ENCODE results near the gene TMEM128.

Gene TMEM128

GRCh38 chr4:4248029-4248884, at the start of gene TMEM128:
Gene TMEM128, minus strand, starts transcription at chr4:4248223. Its CDS starts 21 bp downstream, at chr4:4248202.
- Histone ChIP-seq H3K36me3 (ENCODE audit: control insufficient read depth, insufficient read depth, low read length) (peaks cover 11% of the 10 kb centered on the region), H3K9ac (ENCODE audit: low read depth, low read length) (peak within 1 kb of the TSS; percentile 95), H3K4me3 (ENCODE audit: low read depth, low read length) (peak within 1 kb of the TSS; percentile 87), H3K27me3 (ENCODE audit: control insufficient read depth, insufficient read depth, low read length) (peaks cover 6% of the 10 kb centered on the region), H3K4me1 (ENCODE audit: control insufficient read depth, insufficient read depth, low read length) (no peaks in the 10 kb centered on the region), H3K9me3 (ENCODE audit: control insufficient read depth, insufficient read depth, low read length) (no peaks in the 10 kb centered on the region)

- Histone ChIP-seq H3K4me3 (ENCODE audit: low read depth, low read length) (no peak overlapping the region), H3K27me3 (ENCODE audit: control insufficient read depth, insufficient read depth, low read length) (no peaks in the 10 kb centered on the region), H3K9ac (ENCODE audit: low read depth, low read length) (no peak overlapping the region), H3K4me1 (ENCODE audit: control insufficient read depth, insufficient read depth, low read length) (no peaks in the 10 kb centered on the region), H3K36me3 (ENCODE audit: control insufficient read depth, insufficient read depth, low read length) (peaks cover 3% of the 10 kb centered on the region), H3K9me3 (ENCODE audit: control insufficient read depth, insufficient read depth, low read length) (no peaks in the 10 kb centered on the region)
Observed at GRCh38 chr4:4296283-4296846, 48.3 kb upstream of the TMEM128 start.

- Histone ChIP-seq H3K36me3 (ENCODE audit: control insufficient read depth, insufficient read depth, low read length) (no peaks in the 10 kb centered on the region), H3K4me1 (ENCODE audit: control insufficient read depth, insufficient read depth, low read length) (peaks cover 7% of the 10 kb centered on the region), H3K9ac (ENCODE audit: low read depth, low read length) (no peak overlapping the region), H3K9me3 (ENCODE audit: control insufficient read depth, insufficient read depth, low read length) (no peaks in the 10 kb centered on the region), H3K4me3 (ENCODE audit: low read depth, low read length) (no peak overlapping the region), H3K27me3 (ENCODE audit: control insufficient read depth, insufficient read depth, low read length) (no peaks in the 10 kb centered on the region)
Observed at GRCh38 chr4:4293279-4293678, 45.3 kb upstream of the TMEM128 start.

GRCh38 chr4:4289941-4290850, 42.2 kb upstream of the TMEM128 start, which contains the start of the genes LYAR and ZBTB49:
Gene LYAR, minus strand, starts transcription at chr4:4290154. Its CDS starts 6,412 bp downstream, at chr4:4283742.
Gene ZBTB49, plus strand, starts transcription at chr4:4290251. Its CDS starts 9,695 bp downstream, at chr4:4299946.
- Histone ChIP-seq H3K27me3 (ENCODE audit: control insufficient read depth, insufficient read depth, low read length) (no peaks in the 10 kb centered on the region), H3K4me3 (ENCODE audit: low read depth, low read length) (peak within 1 kb of the TSS; percentile 88), H3K36me3 (ENCODE audit: control insufficient read depth, insufficient read depth, low read length) (peaks cover 11% of the 10 kb centered on the region), H3K4me1 (ENCODE audit: control insufficient read depth, insufficient read depth, low read length) (peaks cover 7% of the 10 kb centered on the region), H3K9ac (ENCODE audit: low read depth, low read length) (peak within 1 kb of the TSS; percentile 71), H3K9me3 (ENCODE audit: control insufficient read depth, insufficient read depth, low read length) (no peaks in the 10 kb centered on the region)

- H3K4me1 ChIP-seq (ENCODE audit: control insufficient read depth, insufficient read depth, low read length) = peaks cover 7% of the 10 kb centered on the region
- H3K27me3 ChIP-seq (ENCODE audit: control insufficient read depth, insufficient read depth, low read length) = no peaks in the 10 kb centered on the region
- no peaks in the 10 kb centered on the region for H3K9me3 ChIP-seq (ENCODE audit: control insufficient read depth, insufficient read depth, low read length)
- H3K4me3 ChIP-seq (ENCODE audit: low read depth, low read length) = peak overlapping the region; percentile 88
- H3K36me3 ChIP-seq (ENCODE audit: control insufficient read depth, insufficient read depth, low read length) = peaks cover 15% of the 10 kb centered on the region
- peak overlapping the region; percentile 71 for H3K9ac ChIP-seq (ENCODE audit: low read depth, low read length)
Observed at GRCh38 chr4:4289597-4289940, 41.5 kb upstream of the TMEM128 start.

GRCh38 chr4:4289055-4289454, 41.0 kb upstream of the TMEM128 start:
- H3K9ac ChIP-seq (ENCODE audit: low read depth, low read length) = peak overlapping the region; percentile 71
- no peaks in the 10 kb centered on the region for H3K27me3 ChIP-seq (ENCODE audit: control insufficient read depth, insufficient read depth, low read length)
- peaks cover 7% of the 10 kb centered on the region for H3K4me1 ChIP-seq (ENCODE audit: control insufficient read depth, insufficient read depth, low read length)
- H3K9me3 ChIP-seq (ENCODE audit: control insufficient read depth, insufficient read depth, low read length) = no peaks in the 10 kb centered on the region
- H3K4me3 ChIP-seq (ENCODE audit: low read depth, low read length) = peak overlapping the region; percentile 88
- peaks cover 17% of the 10 kb centered on the region for H3K36me3 ChIP-seq (ENCODE audit: control insufficient read depth, insufficient read depth, low read length)

GRCh38 chr4:4288098-4288497, 40.1 kb upstream of the TMEM128 start:
- peaks cover 19% of the 10 kb centered on the region for H3K36me3 ChIP-seq (ENCODE audit: control insufficient read depth, insufficient read depth, low read length)
- H3K4me3 ChIP-seq (ENCODE audit: low read depth, low read length) = no peak overlapping the region

GRCh38 chr4:4284827-4285618, 37.0 kb upstream of the TMEM128 start:
- H3K9me3 ChIP-seq (ENCODE audit: control insufficient read depth, insufficient read depth, low read length) = no peaks in the 10 kb centered on the region
- no peak overlapping the region for H3K4me3 ChIP-seq (ENCODE audit: low read depth, low read length)
- H3K4me1 ChIP-seq (ENCODE audit: control insufficient read depth, insufficient read depth, low read length) = peaks cover 7% of the 10 kb centered on the region
- no peaks in the 10 kb centered on the region for H3K27me3 ChIP-seq (ENCODE audit: control insufficient read depth, insufficient read depth, low read length)
- H3K36me3 ChIP-seq (ENCODE audit: control insufficient read depth, insufficient read depth, low read length) = peaks cover 44% of the 10 kb centered on the region
- H3K9ac ChIP-seq (ENCODE audit: low read depth, low read length) = no peak overlapping the region

More at GRCh38 chr4:4288098-4288497, 40.1 kb upstream of the TMEM128 start:
- Histone ChIP-seq H3K9ac (ENCODE audit: low read depth, low read length) (no peak overlapping the region), H3K27me3 (ENCODE audit: control insufficient read depth, insufficient read depth, low read length) (no peaks in the 10 kb centered on the region), H3K9me3 (ENCODE audit: control insufficient read depth, insufficient read depth, low read length) (no peaks in the 10 kb centered on the region), H3K4me1 (ENCODE audit: control insufficient read depth, insufficient read depth, low read length) (peaks cover 7% of the 10 kb centered on the region)

GRCh38 chr4:4281787-4282186, 33.8 kb upstream of the TMEM128 start:
- Histone ChIP-seq H3K27me3 (ENCODE audit: control insufficient read depth, insufficient read depth, low read length) (no peaks in the 10 kb centered on the region), H3K4me1 (ENCODE audit: control insufficient read depth, insufficient read depth, low read length) (no peaks in the 10 kb centered on the region), H3K9ac (ENCODE audit: low read depth, low read length) (no peak overlapping the region), H3K9me3 (ENCODE audit: control insufficient read depth, insufficient read depth, low read length) (no peaks in the 10 kb centered on the region), H3K36me3 (ENCODE audit: control insufficient read depth, insufficient read depth, low read length) (peaks cover 55% of the 10 kb centered on the region), H3K4me3 (ENCODE audit: low read depth, low read length) (no peak overlapping the region)

GRCh38 chr4:4277531-4277930, 29.5 kb upstream of the TMEM128 start:
- H3K36me3 ChIP-seq (ENCODE audit: control insufficient read depth, insufficient read depth, low read length) = peaks cover 42% of the 10 kb centered on the region
- H3K9me3 ChIP-seq (ENCODE audit: control insufficient read depth, insufficient read depth, low read length) = no peaks in the 10 kb centered on the region

GRCh38 chr4:4274226-4274625, 26.2 kb upstream of the TMEM128 start:
- Histone ChIP-seq H3K4me3 (ENCODE audit: low read depth, low read length) (no peak overlapping the region), H3K27me3 (ENCODE audit: control insufficient read depth, insufficient read depth, low read length) (no peaks in the 10 kb centered on the region), H3K9me3 (ENCODE audit: control insufficient read depth, insufficient read depth, low read length) (no peaks in the 10 kb centered on the region), H3K4me1 (ENCODE audit: control insufficient read depth, insufficient read depth, low read length) (no peaks in the 10 kb centered on the region), H3K36me3 (ENCODE audit: control insufficient read depth, insufficient read depth, low read length) (peaks cover 29% of the 10 kb centered on the region), H3K9ac (ENCODE audit: low read depth, low read length) (no peak overlapping the region)

More at GRCh38 chr4:4277531-4277930, 29.5 kb upstream of the TMEM128 start:
- H3K4me1 ChIP-seq (ENCODE audit: control insufficient read depth, insufficient read depth, low read length) = no peaks in the 10 kb centered on the region
- H3K9ac ChIP-seq (ENCODE audit: low read depth, low read length) = no peak overlapping the region
- H3K27me3 ChIP-seq (ENCODE audit: control insufficient read depth, insufficient read depth, low read length) = no peaks in the 10 kb centered on the region
- H3K4me3 ChIP-seq (ENCODE audit: low read depth, low read length) = no peak overlapping the region

All from iPS-15b (cell line).